Mucosa of descending colon (tissue), 3 donors: ENCODE measurements around the gene LYPLA2. TPM values are rescaled to one million over a fixed set of nuclear protein-coding genes. Genes with fewer than 3 reads are reported as not detected.

Experiments
- ATAC-seq: fragments of 200-7000 bp; cut with Tn5 transposase; one replicate; pipeline ENCODE4 v1.9.1; 2020; ENCODE audit warnings: mild to moderate bottlenecking, moderate library complexity
- DNase-seq, 3 donors: peaks; one replicate each; pipeline ENCODE4 v3.0.0-alpha.2; 2020
- H3K36me3 ChIP-seq: fragments of 200-600 bp; one replicate; pipeline ENCODE4 v1.8.0; 2021; ENCODE audit warnings: low read depth, mild to moderate bottlenecking
- H3K4me1 ChIP-seq: fragments of 200-600 bp; one replicate; pipeline ENCODE4 v1.8.0; 2021; ENCODE audit warnings: low read depth, mild to moderate bottlenecking
- H3K4me3 ChIP-seq: fragments of 200-600 bp; one replicate; pipeline ENCODE4 v1.8.0; 2021; ENCODE audit warnings: mild to moderate bottlenecking
- H3K9me3 ChIP-seq: fragments of 200-600 bp; one replicate; pipeline ENCODE4 v1.8.0; 2021; ENCODE audit warnings: mild to moderate bottlenecking
- CTCF ChIP-seq: fragments of 200-600 bp; IDR thresholded peaks from one replicate; pipeline ENCODE4 v1.8.0; 2022; ENCODE audit warnings: antibody characterized with exemption, mild to moderate bottlenecking
- intact Hi-C, 2 donors: fragments of 100-400 bp; cut with DNase I in 1 of 2; cut with micrococcal nuclease in 1 of 2; formaldehyde crosslinking; loops; one replicate each; pipeline versions ENCODE4 v1.11.0 to v1.11.1; 2022; cut with DNase I, micrococcal nuclease
- total RNA-seq, 3 donors: library from RNA; stranded (reverse); fragmentation: NEBNext Ultra II Directional in 2 of 3; extraction: Animal tissue kit (Norgen Biotek cat#: 25700) in 2 of 3; gene quantifications; one replicate each; pipeline versions ENCODE4 v1.2.1 to v1.2.4, GENCODE V29; 2021 to 2023
- donor health status: DM: no; HTN: no; CAD: no; lungs with moderate emphysema.
- donor health status: DM: no; HTN: no; CAD: no.
- donor health status: DM: no; HTN: yes; CAD: no.

Gene LYPLA2
- total RNA-seq, 3 donors from 2014 or later: 49.9 to 89.0 (median 88.0) TPM

GRCh38 chr1:23810818-23811540 is 20.0 kb downstream of the LYPLA2 start:
- TF ChIP-seq CTCF: peak; percentile 76
- peaks cover 4% of the 10 kb centered on the region for H3K36me3 ChIP-seq
- H3K4me3 ChIP-seq: no peak overlapping the region
- DNase-seq (peak; percentile 62 to 86 (median 82)), ATAC-seq (peak; percentile 97)
- H3K4me1 ChIP-seq: peaks cover 13% of the 10 kb centered on the region
- intact Hi-C loops: loop anchor here (5.0 to 10.0 kb wide), 2 partner anchors 54 to 56 kb away; partner anchors contain the start of gene FUCA1 (in 2 of the 2)
- no peaks in the 10 kb centered on the region for H3K9me3 ChIP-seq

GRCh38 chr1:23814016-23814415 is 23.1 kb downstream of the LYPLA2 start:
- Histone ChIP-seq H3K4me3 (no peak overlapping the region), H3K9me3 (no peaks in the 10 kb centered on the region), H3K4me1 (peaks cover 13% of the 10 kb centered on the region), H3K36me3 (peaks cover 4% of the 10 kb centered on the region)
- DNase-seq: no peak
- no peak for ATAC-seq
- no peak for TF ChIP-seq CTCF
- intact Hi-C loops: loop anchor here (5.0 to 10.0 kb wide), 2 partner anchors 51 to 53 kb away; partner anchors contain the start of gene FUCA1 (in 2 of the 2)

GRCh38 chr1:23816361-23816760 is 25.4 kb downstream of the LYPLA2 start:
- DNase-seq (no peak), ATAC-seq (no peak)
- peaks cover 4% of the 10 kb centered on the region for H3K36me3 ChIP-seq
- H3K9me3 ChIP-seq: no peaks in the 10 kb centered on the region
- no peak overlapping the region for H3K4me3 ChIP-seq
- no peak for TF ChIP-seq CTCF
- H3K4me1 ChIP-seq: no peaks in the 10 kb centered on the region
- intact Hi-C loops: loop anchor here in 1 of 2 donors (10.0 kb wide), 1 partner anchor 48 kb away; the partner anchor contains the start of gene FUCA1

GRCh38 chr1:23816906-23817305 is 26.0 kb downstream of the LYPLA2 start:
- TF ChIP-seq CTCF: no peak
- intact Hi-C loops: loop anchor here in 1 of 2 donors (10.0 kb wide), 1 partner anchor 48 kb away; the partner anchor contains the start of gene FUCA1

GRCh38 chr1:23817633-23818032 is 26.7 kb downstream of the LYPLA2 start:
- H3K9me3 ChIP-seq: no peaks in the 10 kb centered on the region
- peaks cover 3% of the 10 kb centered on the region for H3K36me3 ChIP-seq
- TF ChIP-seq CTCF: no peak
- no peaks in the 10 kb centered on the region for H3K4me1 ChIP-seq
- no peak for DNase-seq
- intact Hi-C loops: loop anchor here in 1 of 2 donors (10.0 kb wide), 1 partner anchor 47 kb away; the partner anchor contains the start of gene FUCA1
- no peak overlapping the region for H3K4me3 ChIP-seq
- ATAC-seq: no peak

More at GRCh38 chr1:23816906-23817305, 26.0 kb downstream of the LYPLA2 start:
- peaks cover 4% of the 10 kb centered on the region for H3K36me3 ChIP-seq
- H3K4me1 ChIP-seq: no peaks in the 10 kb centered on the region
- no peak for DNase-seq
- H3K4me3 ChIP-seq: no peak overlapping the region
- no peaks in the 10 kb centered on the region for H3K9me3 ChIP-seq
- no peak for ATAC-seq
